Endothelial cell of umbilical vein (primary cell): ENCODE results near the gene ALOX5AP. TPM values are rescaled to one million over a fixed set of nuclear protein-coding genes. Genes with fewer than 3 reads are reported as not detected.

ENCODE experiments used
- BruUV-seq: library from RNA; stranded (reverse); fragments of 400-500 nt; replicated peaks from 2 replicates; lab custom pipeline; 2021; lab: Mats Ljungman, UMichigan
- CTCF ChIA-PET: fragments of 300-600, 350-600 bp; sonication (Branson Sonifier 250); formaldehyde crosslinking; loops from one replicate; lab custom pipeline; 2021; ENCODE audit warnings: antibody characterized with exemption, inconsistent platforms; lab: Charles Lee
- POLR2A ChIA-PET: fragments of 300-600, 350-600 bp; sonication (Branson Sonifier 250); formaldehyde crosslinking; loops from one replicate; lab custom pipeline; 2021; ENCODE audit warnings: antibody characterized with exemption, inconsistent platforms; lab: Charles Lee
- DNase-seq: peaks from one replicate; pipeline ENCODE4 v3.0.0-alpha.2; 2011; ENCODE audit warnings: low read depth, low spot score
- FAIRE-seq: peaks from 2 replicates; lab custom pipeline; 2011; peaks lifted over from hg19 to GRCh38; lab: Jason Lieb, UNC
- H2AFZ ChIP-seq: 2 replicates; pipeline ENCODE4 v1.6.0; 2012; ENCODE audit warnings: low read depth, low read length, control low read depth, inconsistent platforms
- H3K27ac ChIP-seq: 2 replicates; pipeline ENCODE4 v1.5.1; 2011; ENCODE audit warnings: low read depth, mild to moderate bottlenecking, control low read depth, low read length, moderate library complexity; ENCODE audit not compliant: insufficient read depth
- H3K27me3 ChIP-seq, 2 experiments: 2 replicates each; pipeline versions ENCODE4 v1.6.0 to v1.6.1; 2011; ENCODE audit warnings: low read length in 2 of 2, mixed read lengths in 1 of 2; ENCODE audit not compliant: control insufficient read depth in 2 of 2, insufficient read depth in 2 of 2
- H3K36me3 ChIP-seq, 2 experiments: 2 replicates in 1 of 2; 3 replicates in 1 of 2; pipeline ENCODE4 v1.5.1; 2011; ENCODE audit warnings: low read length in 2 of 2, mild to moderate bottlenecking in 1 of 2, moderate library complexity in 1 of 2; ENCODE audit not compliant: control insufficient read depth in 2 of 2, insufficient read depth in 2 of 2; ENCODE audit errors: extremely low read depth in 1 of 2
- H3K4me1 ChIP-seq: 3 replicates; pipeline ENCODE4 v1.5.1; 2011; ENCODE audit warnings: mild to moderate bottlenecking, low read length; ENCODE audit not compliant: control insufficient read depth, insufficient read depth; ENCODE audit errors: extremely low read depth
- H3K4me2 ChIP-seq: 2 replicates; pipeline ENCODE4 v1.6.1; 2011; ENCODE audit warnings: low read length, control low read depth, mixed read lengths; ENCODE audit not compliant: insufficient read depth
- H3K4me3 ChIP-seq, 3 experiments: fragments of 200-600 bp in 1 of 3; sonication (generic), shearing (Covaris generic) in 1 of 3; replicated peaks in 1 of 3; 2 replicates each; pipeline ENCODE4 v1.5.1; 2011 to 2016; ENCODE audit warnings: control low read depth in 3 of 3, low read length in 3 of 3, mild to moderate bottlenecking in 2 of 3, inconsistent platforms in 1 of 3, low read depth in 1 of 3, moderate library complexity in 1 of 3; ENCODE audit not compliant: insufficient read depth in 1 of 3
- H3K79me2 ChIP-seq: 2 replicates; pipeline ENCODE4 v1.6.0; 2012; ENCODE audit warnings: low read length, inconsistent platforms; ENCODE audit not compliant: control insufficient read depth, insufficient read depth
- H3K9ac ChIP-seq: replicated peaks from 2 replicates; pipeline ENCODE3; 2011; ENCODE audit warnings: low read length, control low read depth; ENCODE audit not compliant: insufficient read depth; ENCODE audit errors: extremely low read depth
- H3K9me1 ChIP-seq: replicated peaks from 3 replicates; pipeline ENCODE4 v1.6.0; 2011; ENCODE audit warnings: mild to moderate bottlenecking, low read length; ENCODE audit not compliant: control insufficient read depth, insufficient read depth; ENCODE audit errors: extremely low read depth
- H3K9me3 ChIP-seq: replicated peaks from 2 replicates; pipeline ENCODE4 v1.5.1; 2012; ENCODE audit warnings: low read length, inconsistent platforms; ENCODE audit not compliant: control insufficient read depth, insufficient read depth
- H4K20me1 ChIP-seq: replicated peaks from 2 replicates; pipeline ENCODE3; 2011; ENCODE audit warnings: mild to moderate bottlenecking, low read length; ENCODE audit not compliant: control insufficient read depth, insufficient read depth; ENCODE audit errors: extremely low read depth
- EZH2 ChIP-seq: IDR thresholded peaks from 2 replicates; pipeline ENCODE4 v1.6.1; 2012; ENCODE audit warnings: borderline replicate concordance, low read depth, mild to moderate bottlenecking, moderate library complexity, low read length, inconsistent platforms; ENCODE audit not compliant: severe bottlenecking
- FOS ChIP-seq: IDR thresholded peaks from 2 replicates; pipeline ENCODE4 v1.6.1; 2011; ENCODE audit warnings: mild to moderate bottlenecking, low read length, moderate library complexity, borderline replicate concordance; ENCODE audit not compliant: insufficient read depth
- MYC ChIP-seq: IDR thresholded peaks from one replicate; pipeline ENCODE4 v1.6.1; 2011; ENCODE audit warnings: mild to moderate bottlenecking, low read depth, low read length
- POLR2A ChIP-seq: IDR thresholded peaks from 2 replicates; pipeline ENCODE4 v1.6.1; 2012; ENCODE audit warnings: low read depth, mild to moderate bottlenecking, control low read depth, low read length
- dilution Hi-C: fragments of 300-500 bp; cut with MboI; formaldehyde crosslinking; loops from one replicate; pipeline ENCODE4 v1.15.0; 2019; ENCODE audit warnings: low sequenced_read_pairs; ENCODE audit not compliant: extremely low pct_ligation_motif_present
- intact Hi-C: fragments of 100-400 bp; cut with micrococcal nuclease; formaldehyde crosslinking; loops from one replicate; pipeline ENCODE4 v1.10.0; 2022
- polyA plus RNA-seq, 4 experiments: library from polyadenylated mRNA; depleted of rRNA in 3 of 4; stranded (reverse) in 3 of 4; unstranded in 1 of 4; fragments of >200 nt; gene quantifications; 2 replicates each; pipeline versions ENCODE4 v1.2.1 to v1.2.3, GENCODE V29; 2011 to 2012; ENCODE audit warnings: missing spikeins in 1 of 4
- total RNA-seq: library from RNA; stranded (reverse); gene quantifications from 2 replicates; pipeline ENCODE4 v1.2.3, GENCODE V29; 2021
- TF ChIP-seq, protein P1 (sequence below): IDR thresholded peaks from 2 replicates; pipeline ENCODE4 v1.6.1; 2011; ENCODE audit not compliant: insufficient read depth, insufficient read length
- TF ChIP-seq, protein P2 (sequence below), 2 donors: IDR thresholded peaks; 1 replicate in 1 of 2; 2 replicates in 1 of 2; pipeline ENCODE4 v1.5.1; 2011; ENCODE audit warnings: low read length in 2 of 2, mild to moderate bottlenecking in 2 of 2, moderate library complexity in 2 of 2, control low read depth in 1 of 2, inconsistent platforms in 1 of 2, low read depth in 1 of 2; ENCODE audit not compliant: insufficient read depth in 1 of 2; ENCODE audit errors: extremely low read depth in 1 of 2

ALOX5AP gene
- total and polyA plus RNA-seq, 2 donors (not counting 3 experiments of a cell fraction or from before 2014, with no cell fraction given), result 1.8 TPM; not detected in 1

DNA sequence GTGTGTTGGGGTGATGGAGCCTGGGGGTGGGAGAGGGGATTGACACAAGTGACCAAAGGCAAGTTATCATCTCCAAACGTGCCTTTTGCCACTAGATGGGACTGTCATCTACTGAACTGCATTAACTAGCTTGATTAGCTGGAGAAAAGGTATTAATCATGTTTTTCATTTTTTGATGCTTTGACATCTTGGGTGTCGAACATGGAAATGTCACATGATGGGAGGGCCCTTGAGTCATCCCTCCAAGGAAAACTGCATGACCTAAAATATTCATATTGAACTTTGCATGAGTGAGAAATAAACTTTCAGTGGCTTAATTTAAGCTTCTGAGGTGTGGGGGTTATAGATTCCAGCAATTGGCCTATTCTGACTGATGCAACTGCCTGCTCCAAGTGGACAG lies 73.3 kb downstream of the ALOX5AP start:
- no peak overlapping the region for H2AFZ ChIP-seq
- no peaks in the 10 kb centered on the region for H3K9me1 ChIP-seq
- ChIA-PET POLR2A (no interaction called here), CTCF (interaction anchor here (0.6 to 1.8 kb wide), 7 partner anchors 8 to 237 kb away, joined by 3 to 17 read pairs (median 3); no protein-coding TSS in a partner anchor)
- dilution Hi-C loops, result loop anchor here (10.0 kb wide), 1 partner anchor 56 kb away; no protein-coding TSS in a partner anchor
- BruUV-seq, result no TSS peak
- no peaks in the 10 kb centered on the region for H3K27me3 ChIP-seq
- peaks cover 13% of the 10 kb centered on the region for H3K4me1 ChIP-seq
- DNase-seq, result no peak
- H3K4me3 ChIP-seq, result no peak overlapping the region
- no peak overlapping the region for H3K27ac ChIP-seq
- no peak for FAIRE-seq
- intact Hi-C loops, result no loop called here
- H3K4me2 ChIP-seq, result no peak overlapping the region
- H4K20me1 ChIP-seq, result no peaks in the 10 kb centered on the region
- no peaks in the 10 kb centered on the region for H3K36me3 ChIP-seq
- TF ChIP-seq, protein P1, sequence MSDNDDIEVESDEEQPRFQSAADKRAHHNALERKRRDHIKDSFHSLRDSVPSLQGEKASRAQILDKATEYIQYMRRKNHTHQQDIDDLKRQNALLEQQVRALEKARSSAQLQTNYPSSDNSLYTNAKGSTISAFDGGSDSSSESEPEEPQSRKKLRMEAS, result no peak
- no peak for TF ChIP-seq FOS
- TF ChIP-seq EZH2, result no peak
- TF ChIP-seq, protein P2, sequence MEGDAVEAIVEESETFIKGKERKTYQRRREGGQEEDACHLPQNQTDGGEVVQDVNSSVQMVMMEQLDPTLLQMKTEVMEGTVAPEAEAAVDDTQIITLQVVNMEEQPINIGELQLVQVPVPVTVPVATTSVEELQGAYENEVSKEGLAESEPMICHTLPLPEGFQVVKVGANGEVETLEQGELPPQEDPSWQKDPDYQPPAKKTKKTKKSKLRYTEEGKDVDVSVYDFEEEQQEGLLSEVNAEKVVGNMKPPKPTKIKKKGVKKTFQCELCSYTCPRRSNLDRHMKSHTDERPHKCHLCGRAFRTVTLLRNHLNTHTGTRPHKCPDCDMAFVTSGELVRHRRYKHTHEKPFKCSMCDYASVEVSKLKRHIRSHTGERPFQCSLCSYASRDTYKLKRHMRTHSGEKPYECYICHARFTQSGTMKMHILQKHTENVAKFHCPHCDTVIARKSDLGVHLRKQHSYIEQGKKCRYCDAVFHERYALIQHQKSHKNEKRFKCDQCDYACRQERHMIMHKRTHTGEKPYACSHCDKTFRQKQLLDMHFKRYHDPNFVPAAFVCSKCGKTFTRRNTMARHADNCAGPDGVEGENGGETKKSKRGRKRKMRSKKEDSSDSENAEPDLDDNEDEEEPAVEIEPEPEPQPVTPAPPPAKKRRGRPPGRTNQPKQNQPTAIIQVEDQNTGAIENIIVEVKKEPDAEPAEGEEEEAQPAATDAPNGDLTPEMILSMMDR (IDR thresholded peaks at IDR 0.05; ENCODE audit: extremely low read depth in 1 of 2, insufficient read depth in 1 of 2, low read depth in 1 of 2, low read length in 2 of 2), result no peak
- no peak for TF ChIP-seq MYC
- TF ChIP-seq POLR2A, result no peak
- H3K9me3 ChIP-seq, result no peaks in the 10 kb centered on the region
- no peaks in the 10 kb centered on the region for H3K79me2 ChIP-seq
- no peak overlapping the region for H3K9ac ChIP-seq
